CD4-positive, alpha-beta T cell treated with Interferon alpha-2 for 1 hour (primary cell): ENCODE results near the gene RAB4A.
A peak's percentile ranks its signal among the peaks of the same experiment; 100 is the strongest.

Source experiments
- DNase-seq, 2 donors: peaks; one replicate each; pipeline ENCODE4 v3.0.0-alpha.2; 2020 to 2022

The RAB4A gene

GRCh38 chr1:229298887-229299503 is 28.1 kb downstream of the RAB4A start:
- DNase-seq: no peak

GRCh38 chr1:229300099-229300757 is 29.3 kb downstream of the RAB4A start:
- no peak for DNase-seq

- DNase-seq: no peak
These were observed 31.8 kb downstream of the RAB4A start for GRCh38 chr1:229302740-229303139.

GRCh38 chr1:229303855-229304254 is 32.9 kb downstream of the RAB4A start:
- no peak for DNase-seq

- no peak for DNase-seq
These were observed 34.5 kb downstream of the RAB4A start for GRCh38 chr1:229305392-229305791.

- no peak for DNase-seq
These were observed 38.2 kb downstream of the RAB4A start for GRCh38 chr1:229309074-229309473.

GRCh38 chr1:229309684-229310083 is 38.8 kb downstream of the RAB4A start:
- DNase-seq: no peak

GRCh38 chr1:229310833-229311232 is 39.9 kb downstream of the RAB4A start:
- no peak for DNase-seq

GRCh38 chr1:229316166-229316565 is 45.3 kb downstream of the RAB4A start:
- no peak for DNase-seq

- DNase-seq: no peak
These were observed 47.1 kb downstream of the RAB4A start for GRCh38 chr1:229318056-229318455.

GRCh38 chr1:229319487-229319886 is 48.6 kb downstream of the RAB4A start:
- no peak for DNase-seq

- no peak for DNase-seq
These were observed 52.3 kb downstream of the RAB4A start for GRCh38 chr1:229323201-229323600.

- DNase-seq: no peak
These were observed 53.1 kb downstream of the RAB4A start for GRCh38 chr1:229323885-229324553.

- peak in 1 of 2 donors; percentile 9 for DNase-seq
These were observed 54.5 kb downstream of the RAB4A start for GRCh38 chr1:229325401-229325800.

- DNase-seq: peak in 1 of 2 donors; percentile 35
These were observed 55.1 kb downstream of the RAB4A start for GRCh38 chr1:229325853-229326487.

- DNase-seq: peak in 1 of 2 donors; percentile 47
These were observed 55.7 kb downstream of the RAB4A start for GRCh38 chr1:229326601-229327000.

GRCh38 chr1:229327765-229328164 is 56.9 kb downstream of the RAB4A start:
- DNase-seq: peak; percentile 28 to 64

- no peak for DNase-seq
These were observed 57.9 kb downstream of the RAB4A start for GRCh38 chr1:229328598-229329362.

GRCh38 chr1:229334269-229334668 is 63.4 kb downstream of the RAB4A start:
- DNase-seq: no peak

GRCh38 chr1:229334716-229335115 is 63.8 kb downstream of the RAB4A start:
- DNase-seq: no peak

GRCh38 chr1:229336345-229336744 is 65.4 kb downstream of the RAB4A start:
- no peak for DNase-seq

GRCh38 chr1:229339086-229339485 is 68.2 kb downstream of the RAB4A start:
- no peak for DNase-seq

GRCh38 chr1:229339520-229339919 is 68.6 kb downstream of the RAB4A start:
- peak in 1 of 2 donors; percentile 20 for DNase-seq
